Dedifferentiated amniotic fluid mesenchymal stem cell (primary cell): Measurements from ENCODE around the gene ACSF2.
A peak's percentile ranks its signal among the peaks of the same experiment; 100 is the strongest.
"Not testable (repeated sequence)": the region's sequence is repeated elsewhere in the genome, so short reads cannot be mapped to it uniquely, and the experiment has no call there.

Experiments used
- DNase-seq: peaks from one replicate; pipeline ENCODE4 v3.0.0-alpha.2; 2016; ENCODE audit errors: extremely low spot score

ACSF2 gene

GRCh38 chr17:50407921-50408320 lies 18.1 kb upstream of the ACSF2 start:
- no peak for DNase-seq

GRCh38 chr17:50412188-50412732 lies 13.8 kb upstream of the ACSF2 start:
- DNase-seq, result no peak

GRCh38 chr17:50414808-50415207 lies 11.2 kb upstream of the ACSF2 start:
- DNase-seq, result no peak

- not testable (repeated sequence) for DNase-seq
These were observed 6.4 kb upstream of the ACSF2 start for GRCh38 chr17:50419577-50419976.

GRCh38 chr17:50420419-50421112 lies 5.5 kb upstream of the ACSF2 start:
- DNase-seq, result no peak

- DNase-seq, result no peak
These were observed 4.5 kb upstream of the ACSF2 start for GRCh38 chr17:50421308-50422051.

GRCh38 chr17:50422738-50423137 lies 3.3 kb upstream of the ACSF2 start:
- no peak for DNase-seq

GRCh38 chr17:50423553-50424159 lies 2.4 kb upstream of the ACSF2 start:
- DNase-seq, result no peak

GRCh38 chr17:50424246-50424995 lies 1.6 kb upstream of the ACSF2 start:
- no peak for DNase-seq

- no peak for DNase-seq
These were observed 879 bp upstream of the ACSF2 start for GRCh38 chr17:50424996-50425681.

- no peak for DNase-seq
These were observed 409 bp downstream of the ACSF2 start for GRCh38 chr17:50426472-50426782.

GRCh38 chr17:50426814-50427787 lies 1.1 kb downstream of the ACSF2 start:
- peak; percentile 32 for DNase-seq

- DNase-seq, result not testable (repeated sequence)
These were observed 2.1 kb downstream of the ACSF2 start for GRCh38 chr17:50428126-50428525.

GRCh38 chr17:50428831-50429424 lies 2.9 kb downstream of the ACSF2 start:
- DNase-seq, result no peak

- DNase-seq, result no peak
These were observed 3.8 kb downstream of the ACSF2 start for GRCh38 chr17:50429793-50430192.

GRCh38 chr17:50430821-50431618 lies 5.0 kb downstream of the ACSF2 start:
- DNase-seq, result no peak

GRCh38 chr17:50432125-50432762 lies 6.2 kb downstream of the ACSF2 start:
- no peak for DNase-seq

GRCh38 chr17:50437409-50437808 lies 11.4 kb downstream of the ACSF2 start:
- DNase-seq, result no peak

- no peak for DNase-seq
These were observed 13.0 kb downstream of the ACSF2 start for GRCh38 chr17:50439008-50439407.
